ENCODE data around the gene MSLN. TPM values are rescaled to one million over a fixed set of nuclear protein-coding genes. Genes with fewer than 3 reads are reported as not detected.

Gene MSLN
- polyA plus RNA-seq, 1 of the 3 experiments (the other 2 are of a cell fraction): 0.02 TPM

DNA sequence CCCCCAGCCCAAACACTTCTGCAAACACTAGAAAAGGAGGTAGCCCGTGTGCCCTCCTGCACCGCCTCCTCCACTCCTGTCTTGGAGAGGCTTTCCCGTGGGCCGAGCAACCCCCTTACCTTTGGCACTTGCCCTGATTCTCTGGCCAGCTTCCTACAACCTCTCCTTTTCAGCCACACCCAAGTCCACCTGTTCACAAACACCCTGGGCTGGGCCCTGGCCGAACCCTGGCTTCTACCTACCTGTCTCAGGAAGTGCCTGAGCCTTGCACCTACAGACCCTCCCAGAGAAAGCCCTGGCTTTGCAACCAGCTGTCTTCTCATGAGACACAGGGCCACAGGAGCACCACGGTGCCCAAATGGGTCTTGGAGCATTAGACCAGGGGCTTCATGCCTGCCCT lies 41.6 kb upstream of the MSLN start:
- DNase-seq: no peak
- H3K4me2 ChIP-seq: 0 out of 2 replicates have a peak overlapping the region, but pooled peaks have one; percentile 4
- no peak overlapping the region for H3K9ac ChIP-seq
- H4K20me1 ChIP-seq (ENCODE audit: insufficient read depth): peaks cover 24% of the 10 kb centered on the region; the same call in 1 of the 2 replicates
- no peaks in the 10 kb centered on the region for H3K9me2 ChIP-seq
- peak overlapping the region in 1 of 2 experiments; percentile 99; a peak in 2 of 4 replicates for H3K27ac ChIP-seq (ENCODE audit: low read depth in 2 of 2, low read length in 1 of 2)
- TF ChIP-seq IRF3 (IDR thresholded peaks at IDR 0.05; ENCODE audit: low read depth, low read length): no peak
- TF ChIP-seq, protein P1, sequence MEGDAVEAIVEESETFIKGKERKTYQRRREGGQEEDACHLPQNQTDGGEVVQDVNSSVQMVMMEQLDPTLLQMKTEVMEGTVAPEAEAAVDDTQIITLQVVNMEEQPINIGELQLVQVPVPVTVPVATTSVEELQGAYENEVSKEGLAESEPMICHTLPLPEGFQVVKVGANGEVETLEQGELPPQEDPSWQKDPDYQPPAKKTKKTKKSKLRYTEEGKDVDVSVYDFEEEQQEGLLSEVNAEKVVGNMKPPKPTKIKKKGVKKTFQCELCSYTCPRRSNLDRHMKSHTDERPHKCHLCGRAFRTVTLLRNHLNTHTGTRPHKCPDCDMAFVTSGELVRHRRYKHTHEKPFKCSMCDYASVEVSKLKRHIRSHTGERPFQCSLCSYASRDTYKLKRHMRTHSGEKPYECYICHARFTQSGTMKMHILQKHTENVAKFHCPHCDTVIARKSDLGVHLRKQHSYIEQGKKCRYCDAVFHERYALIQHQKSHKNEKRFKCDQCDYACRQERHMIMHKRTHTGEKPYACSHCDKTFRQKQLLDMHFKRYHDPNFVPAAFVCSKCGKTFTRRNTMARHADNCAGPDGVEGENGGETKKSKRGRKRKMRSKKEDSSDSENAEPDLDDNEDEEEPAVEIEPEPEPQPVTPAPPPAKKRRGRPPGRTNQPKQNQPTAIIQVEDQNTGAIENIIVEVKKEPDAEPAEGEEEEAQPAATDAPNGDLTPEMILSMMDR (IDR thresholded peaks at IDR 0.05): no peak
- no peak for TF ChIP-seq GABPA (IDR thresholded peaks at IDR 0.05; ENCODE audit: low read depth)
- TF ChIP-seq NFIC (IDR thresholded peaks at IDR 0.05; ENCODE audit: borderline replicate concordance): no peak
- TF ChIP-seq EP300 (IDR thresholded peaks at IDR 0.05; ENCODE audit: borderline replicate concordance in 1 of 2, low read depth in 1 of 2, low read length in 1 of 2): no peak
- no peak for TF ChIP-seq PBX3 (IDR thresholded peaks at IDR 0.05)
- TF ChIP-seq RAD21 (IDR thresholded peaks at IDR 0.05; ENCODE audit: low read length): no peak
- no peak for TF ChIP-seq JUND (IDR thresholded peaks at IDR 0.05)
- no peak for TF ChIP-seq RCOR1 (IDR thresholded peaks at IDR 0.05; ENCODE audit: low read length)
- no peak for TF ChIP-seq RFX5 (IDR thresholded peaks at IDR 0.05; ENCODE audit: low read length)
- TF ChIP-seq GATA2 (CRISPR knock-in tag; IDR thresholded peaks at IDR 0.05): no peak
- TF ChIP-seq, protein P2, sequence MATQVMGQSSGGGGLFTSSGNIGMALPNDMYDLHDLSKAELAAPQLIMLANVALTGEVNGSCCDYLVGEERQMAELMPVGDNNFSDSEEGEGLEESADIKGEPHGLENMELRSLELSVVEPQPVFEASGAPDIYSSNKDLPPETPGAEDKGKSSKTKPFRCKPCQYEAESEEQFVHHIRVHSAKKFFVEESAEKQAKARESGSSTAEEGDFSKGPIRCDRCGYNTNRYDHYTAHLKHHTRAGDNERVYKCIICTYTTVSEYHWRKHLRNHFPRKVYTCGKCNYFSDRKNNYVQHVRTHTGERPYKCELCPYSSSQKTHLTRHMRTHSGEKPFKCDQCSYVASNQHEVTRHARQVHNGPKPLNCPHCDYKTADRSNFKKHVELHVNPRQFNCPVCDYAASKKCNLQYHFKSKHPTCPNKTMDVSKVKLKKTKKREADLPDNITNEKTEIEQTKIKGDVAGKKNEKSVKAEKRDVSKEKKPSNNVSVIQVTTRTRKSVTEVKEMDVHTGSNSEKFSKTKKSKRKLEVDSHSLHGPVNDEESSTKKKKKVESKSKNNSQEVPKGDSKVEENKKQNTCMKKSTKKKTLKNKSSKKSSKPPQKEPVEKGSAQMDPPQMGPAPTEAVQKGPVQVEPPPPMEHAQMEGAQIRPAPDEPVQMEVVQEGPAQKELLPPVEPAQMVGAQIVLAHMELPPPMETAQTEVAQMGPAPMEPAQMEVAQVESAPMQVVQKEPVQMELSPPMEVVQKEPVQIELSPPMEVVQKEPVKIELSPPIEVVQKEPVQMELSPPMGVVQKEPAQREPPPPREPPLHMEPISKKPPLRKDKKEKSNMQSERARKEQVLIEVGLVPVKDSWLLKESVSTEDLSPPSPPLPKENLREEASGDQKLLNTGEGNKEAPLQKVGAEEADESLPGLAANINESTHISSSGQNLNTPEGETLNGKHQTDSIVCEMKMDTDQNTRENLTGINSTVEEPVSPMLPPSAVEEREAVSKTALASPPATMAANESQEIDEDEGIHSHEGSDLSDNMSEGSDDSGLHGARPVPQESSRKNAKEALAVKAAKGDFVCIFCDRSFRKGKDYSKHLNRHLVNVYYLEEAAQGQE (IDR thresholded peaks at IDR 0.05; ENCODE audit: low read depth, low read length): no peak
- no peak for TF ChIP-seq FOXM1 (IDR thresholded peaks at IDR 0.05; ENCODE audit: low read depth)
- TF ChIP-seq YY1 (IDR thresholded peaks at IDR 0.05; ENCODE audit: low read depth): no peak
- TF ChIP-seq NRF1 (IDR thresholded peaks at IDR 0.05; ENCODE audit: low read depth, low read length): no peak
- no peak for TF ChIP-seq ZBTB33 (IDR thresholded peaks at IDR 0.05; ENCODE audit: borderline replicate concordance, low read depth)
- no peak for TF ChIP-seq TCF12 (IDR thresholded peaks at IDR 0.05)
- no peak for TF ChIP-seq MXI1 (IDR thresholded peaks at IDR 0.05; ENCODE audit: low read depth, low read length)
- no peak for TF ChIP-seq SIN3A (IDR thresholded peaks at IDR 0.05; ENCODE audit: borderline replicate concordance, low read depth, low read length)
- H3K9me3 ChIP-seq: no peaks in the 10 kb centered on the region
- CTCF ChIA-PET: interaction anchor here (0.6 to 22.4 kb wide), 6 partner anchors 6 to 67 kb away, joined by 3 to 358 read pairs (median 26); partner anchors contain the start of genes ANTKMT, CCDC78, CIAO3 and FBXL16
- 90% methylated on average over 6 of the region's 6 CpGs for WGBS (ENCODE audit: low lambda C conversion rate)
- peaks cover 12 to 53% of the 10 kb centered on the region in 2 experiments; a peak in 3 of 4 replicates for H3K4me1 ChIP-seq (ENCODE audit: control insufficient read depth in 1 of 2, insufficient read depth in 2 of 2, low read depth in 1 of 2, low read length in 1 of 2)
- H3K36me3 ChIP-seq (replicated peaks in 1 of 2; ENCODE audit: control insufficient read depth in 1 of 2, insufficient read depth in 2 of 2, low read length in 1 of 2): peaks cover 0 to 6% of the 10 kb centered on the region in 2 experiments
- H3K4me3 ChIP-seq (ENCODE audit: low read depth in 2 of 2, low read length in 1 of 2): no peak overlapping the region
- POLR2A ChIA-PET: interaction anchor here (0.9 to 3.8 kb wide), 3 partner anchors 10 to 64 kb away, joined by 3 to 19 read pairs (median 16); no protein-coding TSS in a partner anchor
- H3K79me2 ChIP-seq (ENCODE audit: insufficient read depth): peaks cover 2% of the 10 kb centered on the region; the same call in 1 of the 2 replicates
- no peaks in the 10 kb centered on the region for H3K27me3 ChIP-seq (ENCODE audit: insufficient read depth)
- H3F3A ChIP-seq (replicated peaks; ENCODE audit: insufficient read depth): peaks cover 14% of the 10 kb centered on the region
- H2AFZ ChIP-seq (ENCODE audit: low read depth): no peak overlapping the region
